Left forelimb (tissue), 1 donor: ENCODE measurements around the gene SUFU.
"Not testable (repeated sequence)": the region's sequence is repeated elsewhere in the genome, so short reads cannot be mapped to it uniquely, and the experiment has no call there.

Experiments
- DNase-seq: peaks from one replicate; pipeline ENCODE4 v3.0.0-alpha.2; 2018; ENCODE audit warnings: low spot score

SUFU gene

GRCh38 chr10:102480396-102480795 lies 23.4 kb upstream of the SUFU start:
- no peak for DNase-seq

- DNase-seq = no peak
Observed at GRCh38 chr10:102484021-102484420, 19.8 kb upstream of the SUFU start.

GRCh38 chr10:102485093-102485784 lies 18.5 kb upstream of the SUFU start:
- DNase-seq = no peak

- DNase-seq = no peak
Observed at GRCh38 chr10:102491136-102491535, 12.6 kb upstream of the SUFU start.

GRCh38 chr10:102492344-102492939 lies 11.3 kb upstream of the SUFU start:
- DNase-seq = no peak

GRCh38 chr10:102492983-102493382 lies 10.8 kb upstream of the SUFU start:
- no peak for DNase-seq

GRCh38 chr10:102493771-102494170 lies 10.0 kb upstream of the SUFU start:
- no peak for DNase-seq

- DNase-seq = no peak
Observed at GRCh38 chr10:102497545-102497944, 6.2 kb upstream of the SUFU start.

GRCh38 chr10:102499356-102499755 lies 4.4 kb upstream of the SUFU start:
- no peak for DNase-seq

GRCh38 chr10:102500686-102501085 lies 3.1 kb upstream of the SUFU start:
- not testable (repeated sequence) for DNase-seq

- no peak for DNase-seq
Observed at GRCh38 chr10:102501201-102502028, 2.4 kb upstream of the SUFU start.

GRCh38 chr10:102502029-102502336 lies 1.8 kb upstream of the SUFU start:
- DNase-seq = peak; percentile 98

- peak; percentile 97 for DNase-seq
Observed at GRCh38 chr10:102502337-102503151, 1.2 kb upstream of the SUFU start, which contains the start of gene ACTR1A. Gene ACTR1A (minus strand): TSS chr10:102502712. CDS start chr10:102502647, 65 bp downstream.

GRCh38 chr10:102504179-102504975 lies 605 bp downstream of the SUFU start:
- peak; percentile 74 for DNase-seq

- DNase-seq = no peak
Observed at GRCh38 chr10:102504976-102505300, 1.2 kb downstream of the SUFU start.

- no peak for DNase-seq
Observed at GRCh38 chr10:102505462-102506115, 1.8 kb downstream of the SUFU start.

- DNase-seq = no peak
Observed at GRCh38 chr10:102507521-102507920, 3.7 kb downstream of the SUFU start.

GRCh38 chr10:102508506-102508905 lies 4.7 kb downstream of the SUFU start:
- DNase-seq = no peak

GRCh38 chr10:102509387-102509786 lies 5.6 kb downstream of the SUFU start:
- DNase-seq = no peak

GRCh38 chr10:102511583-102512274 lies 8.0 kb downstream of the SUFU start:
- no peak for DNase-seq
